ENCODE results near the gene CUX1. TPM values are rescaled to one million over a fixed set of nuclear protein-coding genes. Genes with fewer than 3 reads are reported as not detected.

The CUX1 gene
- total and polyA plus RNA-seq, 10 of the 15 experiments (the other 5 are each of a cell fraction or from before 2014, with no cell fraction given), result 6.1 to 48.6 (median 25.9) TPM

DNA sequence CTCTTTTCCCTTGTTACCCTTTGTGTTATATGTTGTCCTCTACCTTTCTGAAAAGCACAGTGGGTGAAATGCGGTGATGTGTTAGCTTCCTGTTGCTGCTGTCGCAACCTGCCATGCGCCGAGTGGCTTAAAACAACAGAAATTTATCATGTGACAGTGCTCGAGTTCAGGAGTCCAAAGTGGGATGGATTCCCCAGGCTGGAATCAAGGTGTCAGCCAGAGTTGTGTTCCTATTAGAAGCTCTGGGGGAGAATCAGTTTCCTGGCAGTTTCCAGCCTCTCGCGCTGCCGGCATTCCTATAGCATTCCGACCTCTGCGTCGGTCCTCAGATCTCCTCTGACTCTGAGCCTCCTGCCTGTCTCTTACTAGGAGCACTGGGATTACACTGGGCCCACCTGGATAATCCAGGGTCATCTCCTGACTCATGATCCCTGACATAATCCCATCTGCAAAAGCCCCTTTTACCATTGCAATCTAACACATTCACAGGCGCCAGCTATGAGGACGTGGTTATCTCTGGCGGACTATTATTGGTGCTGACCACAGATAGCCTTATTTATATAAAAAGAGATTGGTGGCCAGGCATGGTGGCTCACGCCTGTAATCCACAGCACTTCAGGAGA, 207.5 kb downstream of the CUX1 start:
- no peak overlapping the region for H2AFZ ChIP-seq (ENCODE audit: control insufficient read depth, low read depth, low read length)
- H3K27me3 ChIP-seq (replicated peaks in 1 of 2; ENCODE audit: control insufficient read depth in 2 of 2, insufficient read depth in 2 of 2, low read length in 1 of 2), result no peaks in the 10 kb centered on the region
- peaks cover 3 to 14% of the 10 kb centered on the region in 2 experiments for H3K36me3 ChIP-seq (ENCODE audit: control insufficient read depth in 2 of 2, insufficient read depth in 2 of 2, low read length in 1 of 2)
- DNase-seq (ENCODE audit: low read depth, low spot score) (no peak), ATAC-seq (no peak), FAIRE-seq (no peak)
- H3K27ac ChIP-seq (ENCODE audit: control insufficient read depth, insufficient read depth), result no peak overlapping the region
- no peak overlapping the region for H3K4me3 ChIP-seq
- H3K4me2 ChIP-seq (ENCODE audit: control insufficient read depth, insufficient read depth), result no peak overlapping the region
- ChIA-PET RAD21 (ENCODE audit: unreplicated experiment) (no interaction called here), POLR2A (no interaction called here), CTCF (no interaction called here), SMC1A (ENCODE audit: uncharacterized antibody, unreplicated experiment) (interaction anchor here (1.0 to 1.2 kb wide), 2 partner anchors 24 to 167 kb away, joined by 3 read pairs; no protein-coding TSS in a partner anchor)
- H4K20me1 ChIP-seq (ENCODE audit: control insufficient read depth, insufficient read depth), result no peaks in the 10 kb centered on the region
- no peaks in the 10 kb centered on the region for H3K79me2 ChIP-seq (ENCODE audit: control insufficient read depth, insufficient read depth, low read length)
- TF ChIP-seq ESRRA (IDR thresholded peaks at IDR 0.05; ENCODE audit: low read length) (no peak), GABPA (IDR thresholded peaks at IDR 0.05; ENCODE audit: low read depth) (no peak), NR2C2 (IDR thresholded peaks at IDR 0.05; ENCODE audit: borderline replicate concordance, control insufficient read depth, insufficient read length, low read depth) (no peak), EED (IDR thresholded peaks at IDR 0.05; ENCODE audit: low read depth) (no peak), WRNIP1 (IDR thresholded peaks at IDR 0.05; ENCODE audit: borderline replicate concordance, low read depth, low read length) (no peak), SP1 (IDR thresholded peaks at IDR 0.05; ENCODE audit: low read depth, low read length) (no peak), LARP7 (IDR thresholded peaks at IDR 0.05) (no peak), SUZ12 (IDR thresholded peaks at IDR 0.05; ENCODE audit: unreplicated experiment) (no peak), BACH1 (IDR thresholded peaks at IDR 0.05; ENCODE audit: borderline replicate concordance) (no peak), MEF2B (IDR thresholded peaks at IDR 0.05; ENCODE audit: partially characterized antibody, poor library complexity, severe bottlenecking) (no peak), RAD51 (IDR thresholded peaks at IDR 0.05) (no peak), TCF3 (IDR thresholded peaks at IDR 0.05; ENCODE audit: borderline replicate concordance, insufficient read depth, low read depth, low read length) (no peak), RFX5 (IDR thresholded peaks at IDR 0.05; ENCODE audit: low read depth, low read length) (no peak), NFXL1 (IDR thresholded peaks at IDR 0.05; ENCODE audit: borderline replicate concordance) (no peak), IKZF2 (IDR thresholded peaks at IDR 0.05) (no peak), NBN (IDR thresholded peaks at IDR 0.05) (no peak), EGR1 (IDR thresholded peaks at IDR 0.05; ENCODE audit: borderline replicate concordance in 1 of 2, low read depth in 2 of 2, low read length in 2 of 2) (no peak), TCF7 (IDR thresholded peaks at IDR 0.05; ENCODE audit: borderline replicate concordance) (no peak)
- TF ChIP-seq, protein P1, sequence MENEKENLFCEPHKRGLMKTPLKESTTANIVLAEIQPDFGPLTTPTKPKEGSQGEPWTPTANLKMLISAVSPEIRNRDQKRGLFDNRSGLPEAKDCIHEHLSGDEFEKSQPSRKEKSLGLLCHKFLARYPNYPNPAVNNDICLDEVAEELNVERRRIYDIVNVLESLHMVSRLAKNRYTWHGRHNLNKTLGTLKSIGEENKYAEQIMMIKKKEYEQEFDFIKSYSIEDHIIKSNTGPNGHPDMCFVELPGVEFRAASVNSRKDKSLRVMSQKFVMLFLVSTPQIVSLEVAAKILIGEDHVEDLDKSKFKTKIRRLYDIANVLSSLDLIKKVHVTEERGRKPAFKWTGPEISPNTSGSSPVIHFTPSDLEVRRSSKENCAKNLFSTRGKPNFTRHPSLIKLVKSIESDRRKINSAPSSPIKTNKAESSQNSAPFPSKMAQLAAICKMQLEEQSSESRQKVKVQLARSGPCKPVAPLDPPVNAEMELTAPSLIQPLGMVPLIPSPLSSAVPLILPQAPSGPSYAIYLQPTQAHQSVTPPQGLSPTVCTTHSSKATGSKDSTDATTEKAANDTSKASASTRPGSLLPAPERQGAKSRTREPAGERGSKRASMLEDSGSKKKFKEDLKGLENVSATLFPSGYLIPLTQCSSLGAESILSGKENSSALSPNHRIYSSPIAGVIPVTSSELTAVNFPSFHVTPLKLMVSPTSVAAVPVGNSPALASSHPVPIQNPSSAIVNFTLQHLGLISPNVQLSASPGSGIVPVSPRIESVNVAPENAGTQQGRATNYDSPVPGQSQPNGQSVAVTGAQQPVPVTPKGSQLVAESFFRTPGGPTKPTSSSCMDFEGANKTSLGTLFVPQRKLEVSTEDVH (IDR thresholded peaks at IDR 0.05; ENCODE audit: low read depth, partially characterized antibody), result no peak
- H3K4me1 ChIP-seq (ENCODE audit: control insufficient read depth, insufficient read depth, low read length), result peaks cover 10% of the 10 kb centered on the region
- intact Hi-C loops (cut with micrococcal nuclease; ENCODE audit: unreplicated experiment) (no loop called here), in situ Hi-C loops (cut with MboI) (no loop called here)
- H3K9me3 ChIP-seq (replicated peaks; ENCODE audit: control insufficient read depth, insufficient read depth, low read length), result no peaks in the 10 kb centered on the region; the same call in 2 of the 3 replicates
- no peak overlapping the region for H3K9ac ChIP-seq (ENCODE audit: control insufficient read depth, insufficient read depth, low read length)
- WGBS (ENCODE audit: insufficient coverage, insufficient replicate concordance, low lambda C conversion rate, missing lambda C conversion rate), result 84% methylated on average over 15 of the region's 15 CpGs
- BruUV-seq (replicated peaks), result no TSS peak
